ENCODE results near the gene OR51G1. TPM values are rescaled to one million over a fixed set of nuclear protein-coding genes. Genes with fewer than 3 reads are reported as not detected.

OR51G1 gene
- total RNA-seq, 1 donor from 2014 or later, result not detected

GRCh38 chr11:4881188-4881587, 43.0 kb downstream of the OR51G1 start:
- no peak overlapping the region for H3K4me3 ChIP-seq
- no peak for TF ChIP-seq CTCF (IDR thresholded peaks at IDR 0.05)
- no peaks in the 10 kb centered on the region for H3K36me3 ChIP-seq
- H3K4me1 ChIP-seq, result no peaks in the 10 kb centered on the region
- no peak overlapping the region for H3K27ac ChIP-seq
- H3K9me3 ChIP-seq, result no peaks in the 10 kb centered on the region
- intact Hi-C loops (cut with DNase I), result no loop called here
- no peaks in the 10 kb centered on the region for H3K27me3 ChIP-seq
- ATAC-seq (no peak), DNase-seq (no peak)

Other genes starting within 250 kb of the OR51G1 start
- not detected for gene OR51E2, start 226.5 kb downstream of the OR51G1 start, total RNA-seq
- not detected for gene MMP26, start 219.6 kb downstream of the OR51G1 start, total RNA-seq
- gene OR51F1, start 154.4 kb downstream of the OR51G1 start, total RNA-seq, result not detected
- not detected for gene OR52R1, start 120.0 kb downstream of the OR51G1 start, total RNA-seq
- gene OR51F2, start 103.0 kb downstream of the OR51G1 start, total RNA-seq, result not detected
- not detected for gene OR51S1, start 75.1 kb downstream of the OR51G1 start, total RNA-seq
- not detected for gene OR51T1, start 42.4 kb downstream of the OR51G1 start, total RNA-seq
- not detected for gene OR51A7, start 20.6 kb downstream of the OR51G1 start, total RNA-seq
- gene OR51G2, start 5.0 kb downstream of the OR51G1 start, total RNA-seq, result not detected
- not detected for gene OR51A4, start 23.3 kb upstream of the OR51G1 start, total RNA-seq
- not detected for gene OR51A2, start 31.4 kb upstream of the OR51G1 start, total RNA-seq
- not detected for gene OR51L1, start 70.5 kb upstream of the OR51G1 start, total RNA-seq
- not detected for gene OR52J3, start 122.2 kb upstream of the OR51G1 start, total RNA-seq
- not detected for gene OR52E2, start 135.3 kb upstream of the OR51G1 start, total RNA-seq
- not detected for gene OR52E1, start 145.2 kb upstream of the OR51G1 start, total RNA-seq
- not detected for gene OR52A5, start 214.0 kb upstream of the OR51G1 start, total RNA-seq
- gene OR52A1, start 230.4 kb upstream of the OR51G1 start, total RNA-seq, result not detected

Measured in upper lobe of right lung (tissue), 1 donor.